ENCODE measurements around the gene GPX3.

Gene GPX3

DNA sequence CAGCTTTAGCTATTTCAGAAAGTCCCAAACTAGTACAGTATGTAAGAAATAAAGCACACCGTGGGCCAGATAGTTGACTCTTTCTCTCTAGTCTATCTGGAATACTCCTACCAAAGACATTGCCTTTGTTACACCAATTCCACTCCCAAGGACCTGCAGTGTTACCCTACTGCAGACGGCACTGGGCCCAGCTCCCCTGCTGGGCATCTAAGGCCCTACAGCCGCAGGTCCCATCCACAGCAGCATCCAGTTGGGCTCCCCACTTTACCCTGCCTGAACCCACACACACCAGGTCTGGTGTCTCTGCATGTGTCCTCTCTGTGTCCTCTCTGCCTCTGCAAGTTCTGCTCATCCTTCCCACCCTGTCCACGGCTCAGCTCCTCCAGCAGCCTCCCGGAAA lies 37.9 kb downstream of the GPX3 start:
- no peak for ATAC-seq
- no peak for DNase-seq

DNA sequence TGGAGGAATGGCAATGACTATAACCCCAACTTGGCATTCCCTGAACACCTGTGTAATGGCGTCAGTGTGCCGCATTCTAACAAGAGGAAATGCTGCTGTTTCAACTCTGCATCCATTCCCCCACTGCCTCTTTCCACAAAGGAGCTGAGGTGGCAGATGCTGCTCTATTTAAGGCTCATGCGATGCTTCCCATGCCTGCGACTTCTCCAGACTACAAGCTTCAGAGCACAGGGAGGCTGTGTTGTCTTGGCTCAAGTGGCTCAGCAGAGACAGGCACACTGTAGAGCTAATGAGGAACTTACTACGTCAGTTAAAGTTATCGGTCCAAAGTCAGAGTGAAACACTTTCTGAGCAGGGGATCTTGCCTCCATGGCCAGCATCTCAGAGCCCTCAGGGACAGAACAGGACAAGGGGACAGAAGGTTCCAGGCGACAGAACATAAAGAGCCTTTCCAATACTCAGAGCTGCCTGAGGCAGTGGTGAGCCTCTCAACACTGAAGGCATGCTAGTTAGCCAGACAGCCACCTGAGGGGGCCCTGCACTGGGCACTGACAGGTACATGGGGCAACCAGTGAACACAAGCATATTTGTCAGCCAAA lies 38.6 kb downstream of the GPX3 start:
- ATAC-seq (no peak), DNase-seq (no peak)

DNA sequence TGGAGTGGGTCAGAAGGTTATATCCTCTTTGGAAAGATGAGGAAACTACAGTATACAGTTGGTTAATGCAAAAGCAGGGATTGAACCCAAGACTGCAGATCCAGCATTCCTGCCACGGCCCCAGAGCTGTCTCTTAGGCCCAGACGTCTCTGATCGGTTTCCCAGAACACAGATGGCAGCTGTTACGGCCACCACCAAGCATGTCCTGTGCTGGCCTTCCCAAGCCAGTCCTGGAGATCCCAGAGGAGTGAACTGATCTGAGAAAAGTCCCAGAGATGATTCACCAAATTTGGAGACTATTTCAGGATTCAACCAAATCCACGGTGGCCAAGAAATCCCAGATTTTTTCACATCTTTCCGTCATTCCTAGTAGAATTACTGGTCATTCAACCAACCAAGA lies 40.4 kb downstream of the GPX3 start:
- DNase-seq (no peak), ATAC-seq (no peak)

DNA sequence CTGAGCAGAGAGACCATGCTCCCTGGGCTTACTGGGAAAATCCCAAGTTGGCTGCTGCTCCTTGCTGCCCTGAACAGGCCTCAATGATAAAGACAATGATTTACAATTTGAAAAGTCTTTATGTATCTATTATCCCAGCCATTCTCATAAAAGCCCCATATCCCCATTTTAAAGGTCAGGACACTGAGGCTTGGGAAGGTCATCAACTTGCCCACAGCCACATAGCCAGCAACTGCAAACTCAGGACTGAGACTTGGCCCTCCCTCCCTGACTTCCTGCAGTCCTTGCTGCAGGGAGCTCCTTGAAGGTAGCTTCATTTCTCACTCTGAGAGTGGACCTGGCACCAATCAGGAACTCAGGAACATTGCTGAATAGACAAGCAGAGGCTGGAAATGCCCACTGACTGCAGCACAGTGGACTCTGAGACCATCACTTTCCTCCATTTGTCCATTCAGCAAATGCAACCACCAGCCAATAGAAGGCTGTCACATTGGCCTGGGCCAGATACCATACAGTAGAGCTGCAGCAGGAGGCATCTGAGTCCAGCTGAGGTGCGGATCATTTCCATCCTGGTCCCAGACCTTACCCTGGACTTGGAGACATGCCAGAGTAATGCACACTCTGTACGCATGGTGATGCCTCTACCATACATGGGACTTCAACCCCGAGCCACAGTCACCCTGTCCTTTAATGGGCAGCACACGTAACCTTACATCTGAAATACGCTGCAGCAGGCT lies 42.2 kb downstream of the GPX3 start:
- no peak for ATAC-seq

GRCh38 chr5:151063142-151063989 lies 43.0 kb downstream of the GPX3 start:
- ATAC-seq (no peak), DNase-seq (no peak)

More for the DNA sequence above, 42.2 kb downstream of the GPX3 start:
- DNase-seq: no peak

- ATAC-seq (no peak), DNase-seq (no peak)
Measured at GRCh38 chr5:151064916-151065499, 44.6 kb downstream of the GPX3 start.

- DNase-seq (no peak), ATAC-seq (peak; percentile 20)
Measured at GRCh38 chr5:151065609-151066008, 45.2 kb downstream of the GPX3 start.

DNA sequence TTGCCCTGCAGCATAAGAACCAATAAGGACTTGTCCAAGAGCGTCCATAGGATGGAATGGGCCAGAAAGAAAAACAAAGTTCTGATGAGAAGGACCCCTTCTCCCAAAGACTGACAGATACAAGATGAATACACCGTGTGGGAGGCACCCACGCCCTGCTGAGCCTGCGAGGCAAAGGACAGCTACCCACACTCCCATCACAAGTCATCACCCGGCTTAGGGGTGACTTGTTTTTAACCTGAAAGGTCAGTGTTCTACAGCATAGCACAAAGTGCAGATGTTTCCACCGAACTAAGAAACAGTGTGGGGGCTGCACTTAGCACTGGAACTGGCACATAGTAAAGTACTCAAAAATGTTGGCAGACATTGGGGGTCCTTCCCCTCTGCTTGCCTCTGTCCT lies 46.5 kb downstream of the GPX3 start:
- DNase-seq: peak; percentile 53
- peak; percentile 48 for ATAC-seq

DNA sequence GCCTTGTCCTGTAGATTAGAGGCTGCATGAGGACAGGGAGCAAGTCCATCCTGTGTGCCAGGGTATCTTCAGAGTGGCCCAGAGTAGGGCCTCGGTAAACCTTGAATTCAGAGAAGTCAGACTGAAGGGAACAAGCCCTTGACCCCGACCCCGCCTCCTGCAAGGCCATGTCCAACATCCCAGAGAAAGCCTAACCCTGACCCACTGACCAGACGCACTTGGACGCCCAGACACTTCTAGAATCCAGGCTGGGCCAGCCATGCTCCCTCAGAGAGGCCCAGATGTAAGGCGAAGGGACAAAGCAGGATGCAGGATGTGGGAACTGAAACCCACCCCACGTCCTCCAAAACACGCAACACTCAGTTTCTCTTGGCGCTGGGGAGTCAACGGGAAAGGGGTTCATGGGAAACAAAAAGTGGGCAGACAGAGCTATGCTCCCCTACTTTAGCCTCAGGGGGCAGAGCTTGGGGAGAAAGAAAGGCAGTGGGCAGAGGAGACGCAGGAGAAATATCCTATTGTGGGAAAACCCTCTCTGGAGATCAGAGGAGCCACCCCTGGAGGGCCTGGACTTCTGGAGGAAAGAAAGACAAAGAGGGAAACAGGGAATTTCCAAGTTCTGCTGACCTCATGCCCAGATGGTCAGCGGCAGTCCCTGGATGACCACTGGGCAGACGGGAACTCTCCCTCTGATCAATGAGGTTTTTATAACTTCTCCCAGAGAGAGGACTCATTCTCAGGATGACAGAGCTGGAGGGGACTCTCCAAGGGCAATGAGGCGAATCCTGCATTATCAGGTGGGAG lies 47.4 kb downstream of the GPX3 start:
- ATAC-seq: no peak
- DNase-seq: no peak

- ATAC-seq (peak; percentile 79), DNase-seq (peak; percentile 80)
Measured at GRCh38 chr5:151068433-151069197, 48.2 kb downstream of the GPX3 start.

- DNase-seq (no peak), ATAC-seq (no peak)
Measured at GRCh38 chr5:151070449-151070848, 50.1 kb downstream of the GPX3 start.

- DNase-seq (no peak), ATAC-seq (no peak)
Measured at GRCh38 chr5:151071021-151071420, 50.6 kb downstream of the GPX3 start.

DNA sequence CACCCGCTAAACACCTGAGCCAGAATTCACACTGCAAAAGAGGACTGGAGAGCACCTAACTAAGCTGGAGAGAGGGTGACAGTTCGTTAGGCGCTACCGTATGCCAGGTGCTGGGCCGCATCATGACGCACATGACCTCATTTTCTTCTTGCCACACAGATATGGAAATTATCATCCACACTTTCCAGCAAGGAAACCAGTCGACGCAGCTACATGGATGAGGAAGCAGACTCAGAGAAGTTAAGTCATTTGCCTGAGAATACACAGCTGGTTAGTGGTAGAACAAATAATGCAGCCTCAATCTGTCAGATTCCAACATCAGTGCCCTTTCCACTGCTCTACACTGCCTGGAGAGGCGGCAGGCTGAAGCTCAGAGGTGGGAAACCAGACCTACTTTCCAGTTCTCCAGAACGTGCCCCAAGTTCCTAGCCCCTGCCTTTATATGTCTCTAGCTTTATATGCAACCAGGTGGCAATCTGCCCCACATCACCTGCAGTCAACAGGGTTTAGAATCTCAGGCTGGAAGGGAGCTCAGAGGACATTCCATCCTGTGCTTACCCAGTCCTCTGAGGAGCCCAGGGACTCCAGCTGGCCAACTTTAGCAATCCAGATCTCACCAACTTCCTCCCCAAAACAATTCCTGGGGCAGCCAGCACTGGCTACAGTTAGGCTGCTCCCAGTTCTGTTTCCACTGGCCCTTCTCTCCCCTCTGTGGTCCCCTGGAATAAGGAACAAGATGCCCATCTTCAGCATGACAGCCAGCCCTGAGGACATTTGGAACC lies 51.6 kb downstream of the GPX3 start:
- DNase-seq (no peak), ATAC-seq (no peak)

- ATAC-seq: no peak
- DNase-seq: no peak
Measured at GRCh38 chr5:151072630-151073025, 52.2 kb downstream of the GPX3 start.

DNA sequence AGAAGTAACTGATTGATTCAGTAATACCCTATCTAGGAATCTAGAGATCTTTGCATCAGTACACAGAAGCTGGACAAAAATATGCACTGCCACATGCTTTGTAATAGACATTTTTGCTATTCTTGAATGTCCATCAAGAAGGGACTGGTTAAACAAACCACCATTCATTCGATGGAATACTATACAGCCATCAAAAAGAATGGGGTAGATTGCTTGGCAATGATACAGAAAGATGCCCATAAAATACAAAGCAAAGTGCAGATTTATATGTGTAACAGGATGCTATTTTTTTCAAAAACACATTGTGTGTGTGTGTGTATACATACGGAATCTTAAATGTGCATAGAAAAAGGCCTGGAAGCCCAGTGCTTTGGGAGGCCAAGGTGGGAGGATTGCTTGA lies 52.9 kb downstream of the GPX3 start:
- ATAC-seq: no peak
- no peak for DNase-seq

GRCh38 chr5:151074557-151074956 lies 54.2 kb downstream of the GPX3 start:
- ATAC-seq (no peak), DNase-seq (no peak)

DNA sequence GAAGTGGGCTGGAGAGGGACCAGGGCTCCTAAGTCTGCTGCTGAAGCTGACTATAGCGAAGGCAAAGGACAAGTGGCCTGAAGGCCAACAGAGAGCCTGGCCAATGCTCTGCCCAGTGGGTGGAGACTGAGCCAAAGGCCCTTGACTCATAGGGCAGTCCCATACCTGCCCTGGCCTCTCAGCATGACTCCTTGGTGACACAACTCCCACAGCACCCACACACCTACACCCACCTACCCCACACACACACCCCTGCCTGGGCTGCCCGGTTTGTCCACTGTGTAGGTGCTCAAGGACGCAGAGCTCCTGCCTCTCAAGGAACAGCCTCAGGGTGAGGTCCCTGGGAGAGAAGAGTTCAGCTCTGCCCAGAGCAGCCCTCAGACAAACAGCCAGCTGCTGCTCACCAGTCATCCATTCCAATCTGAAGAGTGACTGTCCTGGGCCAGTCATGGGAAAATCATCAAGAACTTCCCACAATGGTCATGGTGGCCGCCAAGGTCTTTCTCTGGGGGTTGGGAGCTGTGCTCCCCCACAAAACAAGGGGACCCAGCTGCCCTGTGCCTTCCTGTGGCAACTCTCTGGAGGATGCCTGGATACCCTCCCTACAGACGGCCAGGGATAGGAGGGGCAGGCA lies 55.4 kb downstream of the GPX3 start:
- DNase-seq: no peak
- peak; percentile 3 for ATAC-seq

DNA sequence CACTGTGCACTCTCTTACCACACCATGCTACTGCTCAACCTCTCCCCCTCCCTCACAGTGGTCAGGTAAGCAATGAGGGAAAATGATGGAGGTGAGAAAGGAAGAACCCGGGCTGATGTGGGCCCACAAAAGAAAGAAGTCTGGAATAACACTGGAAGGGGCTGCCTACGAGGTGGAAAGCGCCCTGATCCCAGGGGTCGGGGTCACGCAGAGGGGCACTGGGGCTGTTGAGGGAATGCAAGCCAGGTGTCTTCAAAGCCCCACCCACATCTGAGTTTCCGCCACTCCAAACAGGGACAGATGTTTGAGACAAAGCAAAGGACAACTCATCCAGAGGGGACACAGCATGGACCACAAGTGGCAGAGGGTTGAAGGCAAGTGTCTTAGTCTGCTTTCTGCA lies 56.2 kb downstream of the GPX3 start:
- ATAC-seq: no peak
- no peak for DNase-seq

DNA sequence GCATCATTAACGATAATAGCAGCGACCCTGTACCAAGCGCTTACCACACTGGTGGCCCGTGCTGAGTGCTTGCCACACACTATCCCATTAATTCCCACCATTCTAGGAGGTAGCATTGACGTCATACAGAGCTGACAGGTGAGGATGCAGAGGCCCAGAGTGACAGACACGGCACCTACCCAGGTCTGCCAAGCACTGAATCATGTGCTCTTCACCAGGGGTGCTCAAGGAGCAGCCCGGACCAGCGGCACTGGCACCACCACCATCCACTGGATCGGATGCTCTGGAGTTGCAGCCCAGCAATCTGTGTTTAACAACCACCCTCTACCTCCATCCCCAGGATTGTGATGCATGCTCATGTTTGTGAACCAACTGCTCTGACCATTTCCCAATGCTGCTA lies 57.0 kb downstream of the GPX3 start:
- ATAC-seq (no peak), DNase-seq (no peak)

DNA sequence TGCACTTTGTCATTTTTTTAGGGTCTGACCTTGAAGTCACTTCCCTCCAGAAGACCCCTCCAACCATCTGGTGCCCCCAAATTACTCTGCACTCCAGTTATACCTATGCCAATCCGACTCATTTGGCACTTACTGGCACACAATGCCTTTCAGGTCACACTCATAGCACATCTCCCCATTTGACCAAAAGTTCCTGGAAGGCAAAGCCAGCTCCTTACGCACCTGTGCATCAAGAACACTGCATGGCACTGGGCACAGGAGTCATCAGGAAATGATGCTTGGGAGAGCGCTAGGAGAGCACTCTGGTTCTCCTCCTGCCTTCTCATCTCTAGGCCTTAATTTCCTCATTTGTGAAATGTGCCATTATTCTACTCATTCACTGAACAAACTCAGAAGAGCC lies 57.6 kb downstream of the GPX3 start:
- no peak for DNase-seq
- no peak for ATAC-seq

Measured in stimulated activated naive CD8-positive, alpha-beta T cell treated with anti-CD3 and anti-CD28 coated beads, Interleukin-15, Interleukin-2, amounts not matched to agents 100 U/mL and 50 U/mL, for 24 hours (primary cell).